Esophagus muscularis mucosa (tissue), 4 donors: ENCODE data around the gene SPATA16. TPM values are rescaled to one million over a fixed set of nuclear protein-coding genes. Genes with fewer than 3 reads are reported as not detected.

Experiments
- DNase-seq: peaks from one replicate; pipeline ENCODE4 v3.0.0-alpha.2; 2017; ENCODE audit errors: extremely low spot score
- H3K27ac ChIP-seq, 4 donors: fragments of 200-600 bp; sonication (generic); replicated peaks in 1 of 4; 1 replicate in 3 of 4; 2 replicates in 1 of 4; pipeline ENCODE4 v1.5.1; 2016 to 2019; ENCODE audit warnings: mild to moderate bottlenecking in 1 of 4
- H3K27me3 ChIP-seq, 4 donors: fragments of 200-600 bp; sonication (generic); one replicate each; pipeline versions ENCODE4 v1.5.1 to v1.6.0; 2016 to 2019
- H3K36me3 ChIP-seq, 4 donors: fragments of 200-600 bp; sonication (generic); one replicate each; pipeline ENCODE4 v1.5.1; 2016 to 2019
- H3K4me1 ChIP-seq, 4 donors: fragments of 200-600 bp; sonication (generic); one replicate each; pipeline ENCODE4 v1.5.1; 2016 to 2019
- H3K4me3 ChIP-seq, 4 donors: fragments of 200-600 bp; sonication (generic); 1 replicate in 2 of 4; 2 replicates in 2 of 4; pipeline ENCODE4 v1.5.1; 2016 to 2019; ENCODE audit warnings: mild to moderate bottlenecking in 4 of 4, moderate library complexity in 1 of 4
- H3K9me3 ChIP-seq, 4 donors: fragments of 200-600 bp; sonication (generic); 1 replicate in 3 of 4; 2 replicates in 1 of 4; pipeline ENCODE4 v1.5.1; 2016 to 2019
- CTCF ChIP-seq, 3 experiments: fragments of 200-600 bp in 2 of 3; fragments of 450-650 bp in 1 of 3; sonication (generic) in 2 of 3; IDR thresholded peaks; one replicate each; pipeline ENCODE4 v1.5.1; 2017 to 2019; ENCODE audit warnings: antibody characterized with exemption in 3 of 3, mild to moderate bottlenecking in 2 of 3, moderate library complexity in 1 of 3
- EP300 ChIP-seq: sonication (generic); formaldehyde crosslinking; IDR thresholded peaks from one replicate; pipeline ENCODE4 v1.6.1; 2017; ENCODE audit warnings: antibody characterized with exemption
- POLR2A ChIP-seq: fragments of 450-650 bp; IDR thresholded peaks from one replicate; pipeline ENCODE4 v1.6.1; 2017; ENCODE audit warnings: antibody characterized with exemption, moderate library complexity, mild to moderate bottlenecking, low read depth
- POLR2AphosphoS5 ChIP-seq, 2 donors: sonication (generic); formaldehyde crosslinking; IDR thresholded peaks; one replicate each; pipeline ENCODE4 v1.6.1; 2017; ENCODE audit warnings: antibody characterized with exemption in 2 of 2
- WGBS: methylation state at CpG from one replicate; pipeline ENCODE4 v1.1.5; 2018; 5-methylcytosine and 5-hydroxymethylcytosine counted together
- intact Hi-C: fragments of 100-400 bp; cut with DNase I; formaldehyde crosslinking; loops from one replicate; pipeline ENCODE4 v1.15.1; 2023
- total RNA-seq, 4 donors: library from RNA; depleted of rRNA; stranded (reverse); fragments of >200 nt; gene quantifications; one replicate each; pipeline versions ENCODE4 v1.1.0 to v1.2.1, GENCODE V29; 2016

The SPATA16 gene
- total RNA-seq, 4 donors from 2014 or later: not detected

GRCh38 chr3:173065543-173065981, 75.5 kb downstream of the SPATA16 start:
- intact Hi-C loops: no loop called here
- WGBS: 38% methylated on average over 3 of the region's 3 CpGs
- Histone ChIP-seq H3K4me3 (no peak overlapping the region), H3K27ac (no peak overlapping the region), H3K36me3 (no peaks in the 10 kb centered on the region), H3K4me1 (no peaks in the 10 kb centered on the region), H3K27me3 (no peaks in the 10 kb centered on the region), H3K9me3 (no peaks in the 10 kb centered on the region)
- TF ChIP-seq POLR2AphosphoS5 (IDR thresholded peaks at IDR 0.05) (no peak), CTCF (IDR thresholded peaks at IDR 0.05) (no peak), EP300 (no peak), POLR2A (no peak)
- no peak for DNase-seq

GRCh38 chr3:173064631-173065030, 76.4 kb downstream of the SPATA16 start:
- WGBS: 97% methylated on average over 1 of the region's 1 CpG
- Histone ChIP-seq H3K9me3 (no peaks in the 10 kb centered on the region), H3K27ac (no peak overlapping the region), H3K4me1 (no peaks in the 10 kb centered on the region), H3K27me3 (no peaks in the 10 kb centered on the region), H3K36me3 (no peaks in the 10 kb centered on the region), H3K4me3 (no peak overlapping the region)
- no peak for DNase-seq
- no peak for TF ChIP-seq POLR2AphosphoS5 (IDR thresholded peaks at IDR 0.05)
- TF ChIP-seq POLR2A: no peak
- TF ChIP-seq CTCF (IDR thresholded peaks at IDR 0.05): no peak
- TF ChIP-seq EP300: no peak
- intact Hi-C loops: no loop called here

DNA sequence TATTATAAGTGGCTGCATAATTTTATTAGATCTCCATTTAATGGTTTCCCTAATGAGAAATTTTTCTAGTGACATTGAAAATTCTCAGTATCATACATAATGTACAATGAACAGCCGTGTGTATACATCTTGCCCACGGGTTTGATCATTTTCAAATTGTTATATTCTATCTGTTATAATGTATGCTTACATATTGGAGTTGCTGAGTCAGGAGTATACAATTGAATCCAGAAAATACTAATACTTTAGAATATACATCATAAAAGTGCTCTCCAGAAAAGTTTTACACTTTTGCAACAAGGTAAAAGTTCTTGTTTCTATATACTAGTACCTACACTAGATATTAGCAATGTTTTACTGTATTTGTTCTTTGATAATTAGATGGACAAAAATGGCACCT, 82.8 kb downstream of the SPATA16 start:
- Histone ChIP-seq H3K9me3 (no peaks in the 10 kb centered on the region), H3K36me3 (no peaks in the 10 kb centered on the region), H3K27me3 (no peaks in the 10 kb centered on the region), H3K4me1 (no peaks in the 10 kb centered on the region), H3K4me3 (no peak overlapping the region), H3K27ac (no peak overlapping the region)
- TF ChIP-seq POLR2A: no peak
- TF ChIP-seq CTCF (IDR thresholded peaks at IDR 0.05): no peak
- no peak for TF ChIP-seq POLR2AphosphoS5 (IDR thresholded peaks at IDR 0.05)
- no peak for TF ChIP-seq EP300
- DNase-seq: no peak
- intact Hi-C loops: no loop called here
- 87% methylated on average over 2 of the region's 2 CpGs for WGBS

DNA sequence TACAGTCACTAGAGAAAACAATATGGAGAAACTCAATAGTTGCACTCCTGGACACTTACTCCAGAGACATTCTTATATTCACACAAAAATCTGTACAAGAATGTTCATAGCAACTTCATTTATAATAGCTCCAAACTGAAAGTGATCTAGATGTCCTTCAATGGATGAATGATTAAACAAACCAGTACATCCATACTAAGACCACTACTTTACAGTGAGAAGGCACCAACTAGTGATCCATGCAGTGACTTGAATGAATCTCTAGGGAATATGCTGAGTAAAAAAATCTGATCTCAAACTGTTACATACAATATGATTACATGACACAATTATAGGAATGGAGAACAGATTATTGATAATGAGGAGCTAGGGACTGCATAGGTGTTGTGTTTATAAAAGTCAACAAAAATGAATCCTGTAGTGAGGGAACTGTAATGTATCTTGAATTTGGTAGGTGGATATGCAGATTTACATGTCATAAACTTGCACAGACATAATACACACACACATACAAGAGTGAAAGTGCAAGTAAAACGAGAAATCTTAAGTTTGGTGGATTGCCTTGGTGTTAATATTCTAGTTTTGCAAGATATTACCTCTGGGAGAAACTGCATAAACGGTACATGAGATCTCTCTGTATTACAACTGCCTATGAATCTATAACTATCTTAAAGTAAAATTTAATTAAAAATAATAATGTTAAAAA, 85.7 kb downstream of the SPATA16 start:
- Histone ChIP-seq H3K4me1 (no peaks in the 10 kb centered on the region), H3K36me3 (no peaks in the 10 kb centered on the region), H3K27ac (no peak overlapping the region), H3K4me3 (no peak overlapping the region), H3K27me3 (no peaks in the 10 kb centered on the region), H3K9me3 (no peaks in the 10 kb centered on the region)
- intact Hi-C loops: no loop called here
- WGBS: 67% methylated on average over 2 of the region's 2 CpGs
- TF ChIP-seq POLR2A (no peak), EP300 (no peak), POLR2AphosphoS5 (IDR thresholded peaks at IDR 0.05) (no peak), CTCF (IDR thresholded peaks at IDR 0.05) (no peak)
- no peak for DNase-seq

DNA sequence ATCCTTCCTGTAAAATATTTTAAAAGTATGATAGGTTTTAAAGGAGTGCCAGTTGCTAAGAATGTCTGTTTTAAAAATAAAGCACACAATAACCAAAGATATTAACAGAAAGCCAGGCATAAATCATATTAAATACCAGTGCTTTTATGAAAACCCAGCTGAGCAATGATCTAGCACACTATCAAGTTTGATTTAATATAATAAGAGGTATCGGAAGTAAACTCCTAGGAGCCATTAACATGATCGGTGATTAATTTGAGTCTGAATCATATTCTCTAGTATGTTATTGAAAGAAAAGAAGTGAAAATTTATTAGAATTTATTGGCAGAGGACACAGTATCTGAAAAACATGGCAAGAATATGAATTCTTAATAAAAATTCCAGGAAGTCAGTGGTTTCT, 91.7 kb downstream of the SPATA16 start:
- H3K4me3 ChIP-seq: no peak overlapping the region
- no peak for TF ChIP-seq CTCF (IDR thresholded peaks at IDR 0.05)
- TF ChIP-seq POLR2AphosphoS5 (IDR thresholded peaks at IDR 0.05): no peak
- TF ChIP-seq EP300: no peak
- TF ChIP-seq POLR2A: no peak
- H3K36me3 ChIP-seq: no peaks in the 10 kb centered on the region
- no peak overlapping the region for H3K27ac ChIP-seq
- intact Hi-C loops: no loop called here
- no peaks in the 10 kb centered on the region for H3K4me1 ChIP-seq
- no peaks in the 10 kb centered on the region for H3K9me3 ChIP-seq
- no peak for DNase-seq
- H3K27me3 ChIP-seq: no peaks in the 10 kb centered on the region
- WGBS: 91% methylated on average over 2 of the region's 2 CpGs
